ENCODE measurements around the gene LSM4.
"Not testable (repeated sequence)": the region's sequence is repeated elsewhere in the genome, so short reads cannot be mapped to it uniquely, and the experiment has no call there.

The LSM4 gene

DNA sequence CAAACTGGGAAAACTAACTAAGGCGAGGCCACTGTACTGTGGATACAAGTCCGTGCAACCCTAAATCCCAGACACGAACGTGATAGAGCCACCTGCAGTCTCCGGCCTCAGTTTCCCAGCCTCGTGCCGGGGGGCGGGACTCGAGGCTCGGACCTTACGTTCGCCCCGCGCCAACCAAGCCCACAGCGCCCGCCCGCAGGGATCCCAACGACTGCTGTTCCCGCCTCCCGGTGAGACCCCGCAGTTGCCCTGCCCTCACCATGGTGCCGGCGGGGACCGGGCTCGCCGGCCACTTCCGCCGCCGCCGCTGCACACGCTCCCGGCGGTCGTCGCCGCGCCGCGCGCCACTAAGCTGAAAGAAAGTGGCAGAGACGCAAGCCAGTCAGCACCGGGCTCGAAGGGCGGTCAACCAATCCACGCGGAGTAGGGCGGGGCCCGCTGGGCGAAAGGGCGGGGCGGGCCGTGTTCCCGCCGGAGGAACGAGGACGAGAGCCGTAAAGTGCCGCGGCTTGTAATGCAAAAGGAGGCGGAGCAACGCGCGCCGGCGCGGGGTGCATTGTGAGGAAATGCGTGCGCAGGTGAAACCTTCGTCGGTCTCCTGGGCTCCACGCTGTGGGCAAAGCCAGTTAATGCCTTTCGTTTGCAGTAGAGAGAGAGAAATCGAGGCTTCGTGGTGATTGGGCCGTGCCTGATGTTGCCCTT, at the start of gene LSM4:
LSM4 (minus strand) TSS at position 318 of the 702 bp plus-strand sequence; CDS start at position 262, 56 bp downstream.
- DNase-seq (ENCODE audit: insufficient read length, low spot score) = peak; percentile 98
- FAIRE-seq = peak; percentile 99

DNA sequence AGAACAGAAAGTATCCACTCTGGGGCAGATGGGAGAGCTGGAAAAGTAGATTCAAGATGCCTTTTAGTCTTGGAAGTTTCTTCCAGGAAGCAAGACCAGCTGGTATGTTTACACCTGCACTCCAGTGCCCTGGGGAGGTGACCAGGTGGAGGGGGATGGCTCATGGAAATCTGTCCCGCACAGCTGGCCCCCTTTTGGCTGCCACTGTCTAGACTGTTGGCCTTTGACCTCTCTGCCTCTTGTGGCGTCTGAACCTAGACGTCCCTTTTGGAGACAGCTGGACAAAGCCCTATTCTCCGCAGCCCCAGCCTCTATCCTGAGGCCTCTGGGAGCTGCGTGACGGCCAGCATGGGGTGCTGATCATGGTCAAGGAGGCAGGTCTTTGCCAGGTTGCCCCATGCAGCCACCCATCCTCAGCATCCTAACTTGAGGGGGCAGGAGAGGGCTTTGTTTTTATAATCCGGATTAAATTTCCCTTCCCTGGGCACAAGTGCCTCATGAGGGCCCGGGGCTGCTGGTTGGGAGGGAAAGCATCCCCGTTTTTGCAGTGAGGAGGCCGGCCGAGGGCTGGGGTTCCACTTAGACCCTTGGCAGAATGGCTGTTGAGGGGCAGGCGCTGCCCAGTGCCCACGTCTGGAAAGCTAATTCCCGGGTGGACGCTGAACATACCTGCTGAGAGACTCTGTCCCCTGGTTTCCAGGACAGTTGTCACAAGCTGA, 45.8 kb upstream of the LSM4 start:
- DNase-seq (ENCODE audit: insufficient read length, low spot score) (no peak), FAIRE-seq (no peak)

DNA sequence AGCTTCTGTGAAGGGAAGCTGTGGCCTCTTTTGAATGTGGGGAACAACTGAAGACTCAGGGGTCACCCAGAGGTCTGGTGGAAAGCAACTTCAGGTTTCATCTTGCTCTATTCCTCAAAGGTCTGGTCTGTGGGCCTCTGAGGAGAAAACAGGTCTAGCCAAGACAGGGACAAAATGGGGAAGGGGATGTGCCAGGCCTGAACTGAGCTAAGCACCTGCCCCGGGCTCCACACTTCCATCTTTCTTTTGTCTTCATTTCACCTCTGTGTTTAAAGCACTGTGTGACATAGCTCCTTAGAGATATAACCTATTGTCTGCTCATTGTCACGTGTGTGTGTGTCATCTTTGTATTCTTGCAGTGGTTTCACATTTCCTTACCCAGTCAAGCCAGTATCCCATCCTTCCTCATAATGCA, 43.2 kb upstream of the LSM4 start:
- FAIRE-seq (no peak), DNase-seq (ENCODE audit: insufficient read length, low spot score) (no peak)

DNA sequence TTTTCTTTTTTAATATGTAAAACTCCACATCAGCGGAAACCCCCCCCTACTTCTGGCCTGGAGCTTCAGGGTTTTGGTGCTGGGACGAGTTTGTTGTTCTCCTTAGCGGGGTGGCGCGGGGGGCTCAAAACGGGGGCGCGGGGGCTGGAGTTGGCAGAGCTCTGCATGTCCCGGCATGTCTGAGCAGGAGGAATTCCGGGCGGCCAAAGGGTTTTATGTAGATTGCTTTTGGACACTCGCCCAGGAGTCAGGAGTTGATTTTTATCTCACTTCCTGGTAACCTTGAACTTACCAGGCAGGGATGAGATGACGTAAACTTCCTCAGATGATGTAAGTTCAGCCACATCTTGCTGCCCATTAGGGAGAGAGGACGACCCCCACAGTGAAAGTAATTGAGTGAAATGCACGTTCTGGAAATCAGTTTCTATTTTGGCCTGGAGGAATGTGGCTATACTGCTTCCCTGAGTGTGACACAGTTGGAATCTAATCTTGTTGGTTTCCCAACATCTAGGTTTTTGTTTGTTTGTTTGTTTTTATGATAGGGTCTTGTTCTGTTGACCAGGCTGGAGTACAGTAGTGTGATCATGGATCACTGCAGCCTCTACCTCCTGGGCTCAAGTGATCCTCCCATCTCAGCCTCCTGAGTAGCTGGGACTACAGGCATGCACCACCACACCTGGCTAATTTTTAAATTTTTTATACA, 42.1 kb upstream of the LSM4 start:
- FAIRE-seq (peak; percentile 81), DNase-seq (ENCODE audit: insufficient read length, low spot score) (peak; percentile 97)

DNA sequence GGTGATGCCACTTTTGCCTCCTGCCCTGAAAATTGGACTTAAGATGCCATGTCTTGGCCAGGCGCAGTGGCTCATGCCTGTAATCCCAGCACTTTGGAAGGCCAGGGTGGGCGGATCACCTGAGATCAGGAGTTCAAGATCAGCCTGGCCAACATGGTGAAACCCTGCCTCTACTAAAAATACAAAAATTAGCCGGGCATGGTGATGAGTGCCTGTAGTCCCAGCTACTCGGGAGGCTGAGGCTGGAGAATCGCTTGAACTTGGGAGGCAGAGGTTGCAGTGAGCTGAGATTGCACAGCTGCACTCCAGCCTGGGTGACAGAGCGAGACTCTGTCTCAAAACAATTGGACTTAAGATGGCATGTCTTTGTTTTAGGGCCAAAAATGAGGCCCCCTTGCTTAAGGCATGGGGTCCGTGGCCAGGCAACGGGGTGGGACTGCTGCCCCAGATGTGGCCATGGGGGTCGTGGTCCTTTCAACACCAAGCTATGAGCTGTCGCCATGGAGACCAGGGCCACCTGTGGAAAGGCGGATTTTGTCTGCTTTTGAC, 41.5 kb upstream of the LSM4 start:
- not testable (repeated sequence) for FAIRE-seq; DNase-seq (ENCODE audit: insufficient read length, low spot score)

DNA sequence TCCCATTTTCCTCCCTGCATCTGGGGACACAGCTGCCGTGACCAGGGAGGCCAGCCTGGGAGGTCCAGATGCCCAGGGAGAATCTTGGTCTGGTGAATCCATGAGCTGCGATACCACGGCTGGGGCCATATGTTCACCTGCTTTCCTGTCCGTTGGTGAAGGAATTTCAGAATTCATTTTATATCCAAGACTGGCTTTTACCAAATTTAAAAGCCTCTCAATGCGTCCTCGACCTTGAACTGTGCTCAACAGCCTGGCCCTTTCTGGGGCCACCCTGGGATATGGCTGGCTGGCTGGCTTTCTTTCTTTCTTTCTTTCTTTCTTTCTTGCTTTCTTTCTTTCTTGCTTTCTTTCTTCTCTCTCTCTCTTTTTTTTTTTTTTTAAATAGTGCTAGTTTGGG, 40.9 kb upstream of the LSM4 start:
- FAIRE-seq (no peak), DNase-seq (ENCODE audit: insufficient read length, low spot score) (no peak)

DNA sequence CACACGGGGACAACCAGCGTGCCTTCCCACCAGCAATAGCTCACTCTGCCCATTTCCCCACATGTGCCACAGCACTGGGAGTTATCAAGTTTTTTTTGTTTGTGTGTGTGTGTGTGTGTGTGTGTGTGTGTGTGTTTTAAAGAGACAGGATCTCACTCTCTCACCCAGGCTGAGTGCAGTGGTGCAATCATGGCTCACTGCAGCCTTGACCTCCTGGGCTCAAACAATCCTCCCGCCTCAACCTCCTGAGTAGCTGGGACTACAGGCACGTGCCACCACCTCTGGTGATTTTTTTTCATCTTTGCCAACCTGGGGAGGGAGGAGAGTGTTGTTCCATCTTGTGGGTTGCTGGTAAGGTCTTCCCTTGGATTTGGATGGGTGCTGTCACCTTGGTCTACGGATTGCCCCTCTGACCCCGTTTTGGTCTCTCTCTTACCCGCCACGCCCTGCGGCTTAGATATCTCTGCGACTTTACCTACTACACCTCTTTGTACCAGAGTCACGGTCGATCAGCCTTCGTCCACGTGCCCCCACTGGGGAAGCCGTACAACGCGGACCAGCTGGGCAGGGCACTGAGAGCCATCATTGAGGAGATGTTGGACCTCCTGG, 40.2 kb upstream of the LSM4 start:
- FAIRE-seq = no peak
- DNase-seq (ENCODE audit: insufficient read length, low spot score) = no peak

DNA sequence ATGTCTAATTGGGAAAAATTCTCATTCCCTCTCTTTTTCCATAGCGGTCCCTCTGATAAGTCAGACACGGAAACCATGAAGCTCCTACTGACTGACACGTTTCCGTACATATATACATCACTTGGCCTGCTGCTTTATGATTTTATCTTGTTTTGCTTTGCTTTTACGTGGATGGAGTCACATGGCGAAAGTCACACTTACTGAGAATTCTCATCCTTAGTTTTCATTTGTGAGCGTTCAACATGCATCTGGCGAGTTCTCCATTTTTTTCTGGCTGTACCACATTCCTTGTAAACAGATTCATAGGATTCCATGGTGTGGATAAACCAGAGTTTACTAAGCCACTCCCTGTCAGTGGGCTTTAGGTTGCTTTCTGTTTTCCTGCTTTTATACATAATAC, 38.8 kb upstream of the LSM4 start:
- DNase-seq (ENCODE audit: insufficient read length, low spot score) (no peak), FAIRE-seq (no peak)

DNA sequence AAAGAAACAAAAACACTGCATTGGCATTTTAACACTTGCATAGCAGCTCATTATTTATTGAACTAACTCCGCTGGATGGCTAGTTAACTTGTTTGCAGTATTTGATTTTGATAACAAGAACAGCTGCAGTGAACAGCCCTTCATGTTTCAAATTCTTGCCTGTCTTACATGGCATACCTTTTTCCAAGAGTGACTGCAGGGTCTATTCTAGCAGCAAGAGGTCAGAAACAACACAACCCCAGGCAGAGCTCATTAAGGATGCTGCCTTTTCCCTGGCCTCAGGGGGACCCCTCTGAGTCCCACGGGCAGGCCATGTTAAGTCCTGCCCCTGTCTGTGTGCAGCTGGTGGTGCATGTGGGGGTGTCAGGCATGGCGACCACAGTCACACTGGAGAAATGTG, 34.2 kb upstream of the LSM4 start:
- DNase-seq (ENCODE audit: insufficient read length, low spot score) (no peak), FAIRE-seq (no peak)

DNA sequence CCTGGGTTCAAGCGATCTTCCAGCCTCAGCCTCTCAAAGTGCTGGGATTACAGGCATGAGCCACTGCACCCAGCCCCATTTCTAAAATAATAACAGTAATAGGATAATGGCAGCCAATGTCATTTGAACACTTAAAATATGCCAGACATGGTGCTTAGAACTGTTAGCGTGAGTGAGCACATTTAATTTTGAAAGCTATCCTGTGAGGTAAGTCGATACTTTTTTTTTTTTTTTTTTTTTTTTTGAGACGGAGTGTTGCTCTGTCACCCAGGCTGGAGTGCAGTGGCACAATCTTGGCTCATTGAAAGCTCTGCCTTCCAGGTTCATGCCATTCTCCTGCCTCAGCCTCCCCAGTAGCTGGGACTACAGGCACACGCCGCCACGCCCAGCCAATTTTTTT, 31.9 kb upstream of the LSM4 start:
- not testable (repeated sequence) for FAIRE-seq

DNA sequence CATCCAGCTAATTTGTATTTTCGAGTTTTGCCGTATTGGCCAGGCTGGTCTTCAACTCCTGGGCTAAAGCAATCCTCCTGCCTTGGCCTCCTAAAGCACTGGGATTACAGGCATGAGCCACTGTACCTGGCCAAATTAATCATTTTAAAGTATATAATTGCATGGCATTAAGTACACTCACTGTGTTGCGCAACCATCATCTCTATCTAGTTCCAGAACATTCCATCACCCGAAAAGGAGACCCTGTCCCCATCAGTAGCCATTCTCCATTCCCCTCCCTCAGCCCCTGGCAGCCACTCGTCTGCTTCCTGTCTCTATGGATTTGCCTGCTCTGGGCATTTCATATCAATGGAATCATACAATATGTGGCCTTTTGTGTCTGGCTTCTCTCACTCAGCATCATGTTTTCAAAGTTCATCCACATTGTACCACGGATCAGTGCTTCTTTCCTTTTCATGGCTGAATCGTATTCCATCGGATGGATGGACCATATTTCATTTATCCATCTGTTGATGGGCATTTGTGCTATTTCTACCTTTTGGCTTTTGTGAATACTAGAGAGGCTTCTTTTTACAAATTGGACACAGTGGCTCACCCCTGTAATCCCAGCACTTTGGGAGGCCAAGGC, 30.6 kb upstream of the LSM4 start:
- DNase-seq (ENCODE audit: insufficient read length, low spot score) (no peak), FAIRE-seq (no peak)

More for the DNA sequence above, 31.9 kb upstream of the LSM4 start:
- not testable (repeated sequence) for DNase-seq (ENCODE audit: insufficient read length, low spot score)

DNA sequence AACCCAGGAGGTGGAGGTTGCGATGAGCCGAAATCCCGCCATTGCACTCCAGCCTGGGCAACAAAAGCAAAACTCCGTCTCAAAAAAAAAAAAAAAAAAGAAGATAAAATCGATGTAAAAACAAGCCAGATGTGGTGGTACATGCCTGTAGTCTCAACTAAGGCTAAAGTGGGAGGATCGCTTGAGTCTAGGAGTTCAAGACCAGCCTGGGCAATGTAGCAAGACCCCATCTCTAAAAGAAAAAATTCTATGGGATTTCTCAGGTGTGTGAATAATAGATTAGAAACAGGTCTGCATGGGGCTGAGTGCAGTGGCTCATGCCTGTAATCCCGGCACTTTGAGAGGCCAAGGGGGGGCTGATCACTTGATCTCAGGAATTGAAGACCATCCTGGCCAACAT, 28.7 kb upstream of the LSM4 start:
- FAIRE-seq = no peak
- no peak for DNase-seq (ENCODE audit: insufficient read length, low spot score)

DNA sequence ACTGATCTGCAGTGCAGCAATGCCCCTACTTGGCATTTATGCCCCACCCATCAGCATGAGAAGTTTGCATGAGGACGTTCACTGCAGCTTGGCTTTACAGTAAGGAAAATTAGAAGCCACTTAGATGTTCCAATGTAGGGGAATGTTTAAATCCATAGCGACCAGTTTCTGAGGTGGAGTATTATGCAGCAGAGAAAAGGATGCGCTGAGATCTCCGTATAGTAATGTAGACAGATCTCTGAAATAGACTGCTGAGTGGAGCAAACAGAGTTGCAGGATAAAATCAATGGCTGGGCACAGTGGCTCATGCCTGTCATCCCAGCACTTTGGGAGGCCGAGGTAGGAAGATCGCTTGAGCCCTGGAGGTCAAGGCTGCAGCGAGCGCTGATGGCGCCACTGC, 27.6 kb upstream of the LSM4 start:
- FAIRE-seq (no peak), DNase-seq (ENCODE audit: insufficient read length, low spot score) (no peak)

DNA sequence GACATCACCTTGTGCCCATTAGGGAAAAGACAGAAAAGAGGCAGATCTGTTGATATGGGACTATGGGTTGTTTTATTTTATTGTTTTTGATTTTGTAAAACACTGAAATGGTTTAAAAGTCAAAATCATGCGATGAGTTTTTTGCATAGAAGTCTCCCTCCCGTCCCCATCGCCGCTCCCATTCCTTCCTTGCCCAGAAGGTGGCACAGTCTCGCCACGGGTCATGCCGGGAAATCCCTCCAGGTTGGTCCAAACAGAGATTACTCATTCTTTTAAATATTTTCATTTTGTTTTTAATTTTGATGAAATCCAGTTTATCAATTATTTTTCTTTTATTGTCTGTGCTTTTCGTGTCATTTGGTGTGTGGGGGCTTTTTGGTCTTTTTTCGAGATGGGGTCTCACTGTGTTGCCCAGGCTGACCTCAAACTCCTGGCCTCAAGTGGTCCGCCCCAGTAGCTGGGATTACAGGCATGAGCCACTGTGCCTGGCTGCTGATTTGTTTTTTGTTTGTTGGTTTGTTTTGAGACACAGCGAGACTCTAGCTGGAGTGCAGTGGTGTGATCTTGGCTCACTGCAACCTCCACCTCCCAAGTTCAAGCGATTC, 26.8 kb upstream of the LSM4 start:
- DNase-seq (ENCODE audit: insufficient read length, low spot score) (peak; percentile 82), FAIRE-seq (no peak)

DNA sequence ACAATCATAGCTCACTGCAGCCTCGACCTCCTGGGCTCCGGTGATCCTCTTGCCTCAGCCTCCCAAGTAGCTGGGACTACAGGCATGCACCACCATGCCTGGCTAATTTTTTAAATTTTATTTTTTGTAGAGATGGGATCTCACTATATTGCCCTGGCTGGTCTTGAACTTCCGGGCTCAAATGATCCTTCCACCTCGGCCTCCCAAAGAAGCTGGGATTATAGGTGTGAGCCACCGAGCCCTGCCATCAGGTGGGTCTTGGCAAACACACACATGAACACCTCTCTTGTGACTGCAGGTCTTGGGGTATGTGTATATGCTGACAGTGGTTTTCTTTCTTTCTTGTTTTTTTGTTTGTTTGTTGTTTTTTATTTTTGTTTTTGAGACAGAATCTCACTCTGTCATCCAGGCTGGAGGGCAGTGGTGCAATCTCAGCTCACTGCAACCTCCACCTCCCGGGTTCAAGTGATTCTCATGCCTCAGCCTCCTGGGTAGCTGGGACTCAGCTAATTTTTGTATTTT, 26.0 kb upstream of the LSM4 start:
- not testable (repeated sequence) for DNase-seq (ENCODE audit: insufficient read length, low spot score); FAIRE-seq

DNA sequence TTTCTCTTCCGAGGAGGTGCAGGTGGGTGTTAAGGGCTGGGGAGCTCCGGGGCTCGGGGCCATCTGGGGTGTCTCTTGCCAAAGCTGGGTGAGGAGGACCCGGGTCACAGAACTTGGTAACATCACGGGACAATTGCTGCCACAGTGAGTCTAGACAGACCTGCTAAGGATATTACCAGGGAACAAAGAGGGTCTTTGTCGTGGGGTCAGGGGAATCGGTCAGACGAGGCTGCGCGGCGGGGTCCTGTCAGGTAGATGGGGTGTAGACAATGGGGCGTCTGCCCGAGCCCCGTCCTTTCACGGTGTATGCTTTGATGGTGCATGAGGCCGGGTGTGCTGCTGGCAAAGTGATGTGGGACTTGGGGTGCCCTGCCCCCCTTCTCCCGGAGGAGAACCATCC, 25.3 kb upstream of the LSM4 start:
- FAIRE-seq = no peak
- no peak for DNase-seq (ENCODE audit: insufficient read length, low spot score)

DNA sequence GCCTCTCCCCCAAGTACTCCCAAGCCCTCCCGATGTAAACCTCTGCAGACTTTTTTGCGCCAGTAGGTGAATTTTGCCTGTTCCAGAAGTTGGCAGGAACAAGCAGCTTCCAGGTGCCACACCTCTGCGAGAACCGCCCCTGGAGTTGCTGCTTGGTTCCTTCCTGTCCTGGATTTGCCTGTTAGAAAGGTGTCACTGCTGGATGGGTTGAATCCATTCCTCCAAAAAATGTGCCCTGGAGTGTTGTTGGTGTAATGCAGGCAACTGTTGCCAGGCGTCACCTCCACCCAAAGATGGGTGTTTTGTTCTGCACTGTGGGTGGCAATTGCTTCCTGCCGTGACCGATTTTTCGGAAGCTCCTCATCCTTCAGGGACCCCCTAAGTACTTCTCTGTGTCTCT, 23.2 kb upstream of the LSM4 start:
- FAIRE-seq (no peak), DNase-seq (ENCODE audit: insufficient read length, low spot score) (no peak)

DNA sequence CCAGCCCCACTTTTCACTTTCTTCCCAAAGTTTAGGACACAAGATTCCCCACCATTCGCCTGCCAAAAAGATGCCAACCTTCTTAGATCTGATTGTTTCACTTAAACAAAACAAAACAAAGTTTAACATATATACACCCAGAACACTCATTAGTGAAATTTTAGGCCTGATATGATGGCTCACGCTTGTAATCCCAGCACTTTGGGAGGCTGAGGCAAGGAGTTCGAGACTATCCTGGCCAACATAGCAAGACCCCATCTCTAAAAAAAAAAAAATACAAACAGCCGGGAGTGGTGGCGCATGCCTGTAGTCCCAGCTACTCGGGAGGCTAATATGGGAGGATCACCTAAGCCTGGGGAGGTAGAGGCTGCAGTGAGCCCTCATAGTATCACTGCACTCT, 22.4 kb upstream of the LSM4 start:
- FAIRE-seq = no peak

DNA sequence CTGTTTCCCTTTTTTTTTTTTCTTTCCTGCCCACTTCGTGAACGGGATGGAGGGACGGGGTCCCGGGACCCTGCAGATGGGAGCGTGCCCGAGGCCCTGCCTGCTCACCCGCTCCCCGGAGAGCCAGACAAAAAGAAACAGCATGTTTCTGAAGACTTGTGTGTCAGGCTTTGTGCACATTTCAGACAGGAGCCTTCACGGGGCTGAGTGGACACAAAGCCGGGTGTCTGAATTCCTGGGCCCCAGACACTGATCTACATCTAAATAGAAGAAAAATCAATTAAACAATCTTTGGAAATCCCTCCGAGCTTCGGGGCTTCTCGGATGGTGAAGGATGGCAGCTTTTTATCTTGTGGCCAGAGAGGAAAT, 21.7 kb upstream of the LSM4 start:
- DNase-seq (ENCODE audit: insufficient read length, low spot score) (no peak), FAIRE-seq (no peak)

More for the DNA sequence above, 22.4 kb upstream of the LSM4 start:
- no peak for DNase-seq (ENCODE audit: insufficient read length, low spot score)

DNA sequence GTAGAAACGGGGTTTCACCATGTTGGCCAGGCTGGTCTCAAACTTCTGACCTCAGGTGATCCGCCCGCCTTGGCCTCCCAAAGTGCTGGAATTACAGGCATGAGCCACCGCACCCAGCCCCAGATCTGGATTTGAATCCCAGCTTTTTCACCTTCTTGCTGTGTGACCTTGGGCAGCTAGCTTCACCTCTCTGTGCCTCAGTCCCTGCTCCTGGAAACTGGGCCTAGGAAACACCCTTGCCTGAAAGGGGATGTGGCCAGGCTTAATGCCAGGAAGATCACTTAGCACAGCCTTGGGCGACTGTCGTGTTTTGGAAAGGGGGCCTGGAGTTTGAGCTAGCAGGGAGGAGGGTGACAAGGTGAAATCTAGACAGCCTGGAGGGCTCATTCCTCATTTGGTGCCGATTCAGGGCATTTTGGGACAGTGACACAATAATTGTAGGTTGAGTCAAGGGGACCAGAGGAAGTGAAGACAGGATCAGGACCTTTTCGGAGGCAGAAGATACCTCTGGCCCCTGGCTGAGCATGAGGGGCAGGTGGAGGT, 19.3 kb upstream of the LSM4 start:
- DNase-seq (ENCODE audit: insufficient read length, low spot score) (no peak), FAIRE-seq (no peak)
